Epithelial cell of proximal tubule (primary cell): ENCODE measurements around the gene THSD7A. TPM values are rescaled to one million over a fixed set of nuclear protein-coding genes. Genes with fewer than 3 reads are reported as not detected.

Source experiments
- DNase-seq: peaks from one replicate; pipeline ENCODE4 v3.0.0-alpha.2; 2011; ENCODE audit warnings: low read depth
- H3K4me3 ChIP-seq: 2 replicates; pipeline ENCODE4 v1.5.1; 2011; ENCODE audit warnings: low read depth, mild to moderate bottlenecking, low read length
- CTCF ChIP-seq: conservative IDR thresholded peaks from 2 replicates; pipeline ENCODE4 v1.5.1; 2012; ENCODE audit warnings: low read depth, mild to moderate bottlenecking, low read length
- total RNA-seq: library from RNA; depleted of rRNA; stranded (reverse); fragments of >200 nt; gene quantifications from 2 replicates; pipeline ENCODE4 v1.2.3, GENCODE V29; 2015

The THSD7A gene
- total RNA-seq, 1 donor from 2014 or later: 2.0 TPM

GRCh38 chr7:11478882-11479281 is 353.1 kb downstream of the THSD7A start:
- no peak for TF ChIP-seq CTCF
- no peak for DNase-seq
- no peak overlapping the region for H3K4me3 ChIP-seq

- no peak for TF ChIP-seq CTCF
- no peak overlapping the region for H3K4me3 ChIP-seq
- no peak for DNase-seq
Observed at GRCh38 chr7:11478426-11478825, 353.6 kb downstream of the THSD7A start.

GRCh38 chr7:11474902-11475585 is 357.0 kb downstream of the THSD7A start:
- H3K4me3 ChIP-seq: no peak overlapping the region
- peak; percentile 9 for TF ChIP-seq CTCF
- DNase-seq: no peak

- no peak for DNase-seq
- no peak overlapping the region for H3K4me3 ChIP-seq
- no peak for TF ChIP-seq CTCF
Observed at GRCh38 chr7:11473807-11474424, 358.1 kb downstream of the THSD7A start.

- DNase-seq: no peak
- H3K4me3 ChIP-seq: no peak overlapping the region
- TF ChIP-seq CTCF: no peak
Observed at GRCh38 chr7:11473220-11473619, 358.8 kb downstream of the THSD7A start.

GRCh38 chr7:11472646-11473045 is 359.4 kb downstream of the THSD7A start:
- no peak overlapping the region for H3K4me3 ChIP-seq
- DNase-seq: no peak
- no peak for TF ChIP-seq CTCF

- DNase-seq: no peak
- no peak overlapping the region for H3K4me3 ChIP-seq
- no peak for TF ChIP-seq CTCF
Observed at GRCh38 chr7:11471255-11471654, 360.7 kb downstream of the THSD7A start.
